ENCODE results near the gene C16orf92. TPM values are rescaled to one million over a fixed set of nuclear protein-coding genes. Genes with fewer than 3 reads are reported as not detected.
"Not testable (repeated sequence)": the region's sequence is repeated elsewhere in the genome, so short reads cannot be mapped to it uniquely, and the experiment has no call there.

The C16orf92 gene
- total RNA-seq, 1 donor from 2014 or later: not detected

DNA sequence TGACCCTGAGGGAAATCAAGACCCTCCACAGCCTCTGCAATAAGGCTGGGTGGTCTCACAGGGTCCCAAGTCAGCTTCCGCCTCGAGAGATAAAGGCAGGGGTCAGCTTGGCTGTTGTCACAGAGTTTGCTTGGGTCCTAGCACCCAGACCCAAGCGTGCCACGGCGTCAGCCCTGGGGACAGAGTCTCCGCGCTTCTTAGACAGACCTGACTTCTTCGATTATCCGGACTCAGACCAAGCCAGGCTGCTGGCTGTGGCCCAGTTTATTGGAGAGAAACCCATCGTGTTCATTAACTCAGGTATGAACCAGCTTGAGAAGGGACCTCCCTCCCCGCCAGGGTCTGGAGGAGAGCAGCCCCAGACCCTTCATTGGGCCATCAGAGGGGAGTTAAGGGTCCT is 588 bp downstream of the C16orf92 start:
- no peak for DNase-seq (ENCODE audit: low spot score in 2 of 2)
- no peak for FAIRE-seq

DNA sequence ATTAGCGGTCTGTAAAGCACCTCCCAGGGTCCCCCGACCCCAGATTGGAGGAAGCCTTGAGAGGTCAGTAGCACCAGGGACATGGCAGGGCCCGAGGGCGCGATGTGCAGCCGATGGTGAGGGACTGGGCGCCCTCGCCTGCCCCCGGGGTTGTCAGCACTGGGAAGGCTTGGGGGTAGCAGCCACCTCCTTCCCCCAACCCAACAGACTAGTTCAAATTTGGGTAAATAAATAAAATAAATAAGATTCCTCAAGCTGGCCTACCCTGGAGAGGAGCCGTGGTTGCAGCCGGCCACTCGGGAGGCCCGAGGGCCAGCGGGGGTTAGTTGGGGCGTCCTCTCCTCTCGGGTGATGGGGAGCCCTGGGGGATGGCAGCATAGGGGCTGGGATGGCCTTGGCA is 1.5 kb downstream of the C16orf92 start:
- no peak for FAIRE-seq
- DNase-seq (ENCODE audit: low spot score in 2 of 2): no peak

DNA sequence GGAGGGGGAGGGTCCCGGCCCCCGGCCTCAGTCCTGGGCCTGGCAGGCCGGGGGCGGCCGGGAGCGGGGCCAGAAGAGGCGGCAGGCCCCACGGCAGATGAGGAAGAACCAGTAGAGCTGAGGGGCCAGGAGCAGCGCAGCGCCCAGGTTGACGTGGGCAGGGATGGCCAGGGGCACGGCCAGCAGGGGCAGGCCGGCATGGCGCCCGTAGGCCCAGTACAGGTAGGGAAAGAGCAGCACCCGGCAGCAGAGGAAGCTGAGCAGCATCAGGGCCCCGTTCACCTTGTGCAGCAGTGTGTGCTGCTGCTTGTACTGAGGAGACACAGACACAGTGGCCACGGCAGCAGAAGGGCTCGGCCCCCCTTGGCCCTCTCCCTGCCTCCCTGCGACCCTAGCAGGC is 2.2 kb downstream of the C16orf92 start:
- DNase-seq (ENCODE audit: low spot score in 2 of 2): no peak
- FAIRE-seq: no peak

DNA sequence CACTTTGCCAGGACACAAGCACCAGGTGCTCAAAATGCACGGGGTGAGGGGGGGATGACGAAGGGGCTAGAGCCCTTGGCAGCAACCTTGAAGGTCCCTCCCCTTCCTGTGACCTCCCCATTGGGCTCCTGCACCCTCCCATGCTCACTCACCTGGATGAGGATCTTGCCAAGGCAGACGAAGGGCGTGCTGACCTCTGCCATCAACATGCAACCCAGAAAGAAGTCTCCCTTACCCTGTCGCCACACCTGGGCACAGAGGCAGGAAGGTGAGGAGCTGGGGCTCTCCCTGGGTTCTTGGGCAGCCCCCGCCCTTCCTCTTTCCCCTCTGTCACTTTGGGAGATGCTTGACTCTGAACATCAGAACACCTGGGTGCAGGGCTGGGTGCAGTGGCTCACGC is 2.6 kb downstream of the C16orf92 start:
- FAIRE-seq: no peak

DNA sequence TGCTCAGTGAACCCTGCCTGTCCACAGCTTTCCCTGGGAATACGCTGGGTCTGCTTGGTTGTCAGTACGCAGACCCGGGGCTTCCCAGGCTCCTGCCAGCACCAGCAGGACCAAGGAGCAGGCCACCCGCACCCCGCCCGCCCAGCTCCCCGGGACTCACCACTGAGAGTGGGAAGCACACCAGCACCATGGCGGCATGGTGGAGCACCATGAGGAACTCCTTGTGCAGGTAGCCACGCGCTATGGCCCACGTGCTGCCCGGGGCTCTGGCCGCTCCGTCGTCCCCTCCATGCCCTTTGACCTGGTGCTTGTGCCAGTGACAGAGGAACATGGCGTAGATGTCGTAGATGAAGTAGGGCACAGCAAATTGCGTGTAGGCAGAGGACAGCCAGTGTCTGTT is 3.5 kb downstream of the C16orf92 start:
- FAIRE-seq (no peak), DNase-seq (ENCODE audit: low spot score in 2 of 2) (no peak)

More for the DNA sequence above, 2.6 kb downstream of the C16orf92 start:
- no peak for DNase-seq (ENCODE audit: low spot score in 2 of 2)

DNA sequence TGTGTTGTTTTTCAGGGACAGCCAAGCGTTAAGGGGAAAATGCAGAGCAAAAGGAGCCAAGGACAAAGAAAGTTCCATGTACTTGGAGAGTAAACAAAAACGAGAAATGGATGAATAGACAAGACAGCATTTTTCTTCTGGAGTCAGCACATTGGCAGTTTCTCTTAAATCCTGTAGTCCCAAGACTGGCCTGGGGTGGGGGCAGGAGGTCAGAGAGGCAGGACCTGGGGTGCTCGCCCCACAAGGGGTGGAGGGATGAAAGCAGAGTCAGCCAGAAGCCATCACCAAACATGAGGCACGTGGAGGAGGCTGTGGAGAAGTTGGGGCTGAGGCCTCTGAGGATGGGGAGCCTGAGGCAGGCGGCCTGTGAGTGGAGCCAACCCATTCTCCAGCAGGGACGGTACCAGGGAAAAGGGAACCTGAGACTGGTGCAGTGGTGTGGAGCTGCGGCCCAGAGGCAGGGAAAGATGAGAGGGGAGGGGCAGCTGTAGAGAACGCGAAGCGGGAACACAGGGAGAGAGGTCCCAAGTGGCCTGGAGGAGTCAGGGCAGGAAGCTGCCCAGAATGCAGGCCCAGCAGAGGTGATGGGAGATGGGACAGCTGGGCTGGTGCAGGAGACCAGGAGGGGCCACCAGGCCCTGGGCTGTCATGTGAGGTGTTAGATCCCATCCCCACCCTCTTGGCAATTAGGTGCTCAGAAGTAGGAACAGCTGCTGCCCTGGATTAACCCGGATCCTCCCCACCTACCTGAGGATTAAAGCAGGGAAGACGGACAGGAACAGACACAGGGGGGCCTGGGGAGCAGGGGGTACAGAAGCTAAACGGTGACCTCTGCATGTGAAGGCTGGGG is 4.8 kb downstream of the C16orf92 start:
- DNase-seq (ENCODE audit: low spot score in 2 of 2) (no peak), FAIRE-seq (no peak)

DNA sequence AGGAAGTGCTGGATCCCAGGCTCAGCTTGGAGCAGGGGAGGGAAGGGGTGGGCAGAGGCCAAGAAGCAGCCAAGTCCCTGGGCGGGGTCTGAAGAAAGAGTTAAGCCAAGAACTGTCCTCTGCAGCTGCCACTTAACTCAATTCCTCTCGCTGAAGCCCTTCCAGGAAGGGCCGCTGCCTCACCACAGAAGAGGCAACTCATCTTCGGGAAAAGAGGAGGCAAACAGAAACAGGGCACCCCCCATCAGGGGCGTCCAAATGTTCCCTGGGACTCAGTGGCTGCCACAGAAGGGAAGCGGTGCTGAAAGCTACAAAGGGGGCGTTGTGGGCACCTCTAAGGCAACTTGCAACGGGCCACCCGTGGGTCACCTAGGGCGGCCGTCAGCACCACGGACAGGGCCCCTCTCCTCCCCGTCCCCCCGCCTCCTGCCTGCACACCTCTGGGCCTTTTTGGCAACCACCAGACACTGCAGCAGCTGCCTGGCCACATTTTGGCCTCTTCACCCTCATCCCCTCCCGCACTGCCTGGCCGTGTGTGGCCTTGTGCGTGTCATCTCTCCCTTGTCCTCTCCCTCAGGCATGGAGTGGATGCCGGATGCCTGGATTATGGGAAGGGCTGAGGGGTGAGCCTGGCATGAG is 5.6 kb downstream of the C16orf92 start:
- no peak for DNase-seq (ENCODE audit: low spot score in 2 of 2)
- FAIRE-seq: no peak

DNA sequence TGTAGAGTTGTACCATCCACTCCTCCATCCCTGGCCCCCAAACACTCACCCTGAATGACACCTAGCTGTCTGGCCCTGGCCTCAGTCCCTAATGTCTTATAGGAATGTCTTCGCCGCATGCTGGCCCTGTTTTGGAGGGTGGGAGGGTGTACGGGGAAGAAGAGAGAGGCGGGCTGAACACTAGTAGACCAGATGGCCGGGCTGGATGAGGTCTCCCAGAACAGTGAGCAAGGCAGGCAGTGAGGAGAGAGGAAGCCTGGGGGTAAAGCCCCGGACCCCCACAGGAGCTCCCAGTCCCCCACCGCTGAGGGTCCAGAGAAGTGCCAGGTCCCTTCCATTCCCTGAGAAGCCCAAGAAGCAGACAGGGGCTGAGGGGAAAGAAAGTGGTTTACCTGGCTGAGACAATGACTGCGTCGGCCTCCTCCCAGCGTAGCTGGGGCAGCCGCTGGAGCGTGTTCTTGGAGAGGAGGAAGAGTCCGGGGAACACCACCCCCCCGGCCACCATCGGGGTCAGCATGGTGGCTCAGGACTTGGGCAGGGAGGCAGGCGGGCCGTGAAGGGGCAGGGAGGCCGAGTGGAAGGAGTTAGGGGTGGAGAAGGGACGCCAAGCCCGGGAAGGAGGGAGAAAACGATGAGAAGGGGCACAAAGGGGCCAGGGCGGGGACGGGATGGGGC is 7.2 kb downstream of the C16orf92 start:
- no peak for FAIRE-seq

DNA sequence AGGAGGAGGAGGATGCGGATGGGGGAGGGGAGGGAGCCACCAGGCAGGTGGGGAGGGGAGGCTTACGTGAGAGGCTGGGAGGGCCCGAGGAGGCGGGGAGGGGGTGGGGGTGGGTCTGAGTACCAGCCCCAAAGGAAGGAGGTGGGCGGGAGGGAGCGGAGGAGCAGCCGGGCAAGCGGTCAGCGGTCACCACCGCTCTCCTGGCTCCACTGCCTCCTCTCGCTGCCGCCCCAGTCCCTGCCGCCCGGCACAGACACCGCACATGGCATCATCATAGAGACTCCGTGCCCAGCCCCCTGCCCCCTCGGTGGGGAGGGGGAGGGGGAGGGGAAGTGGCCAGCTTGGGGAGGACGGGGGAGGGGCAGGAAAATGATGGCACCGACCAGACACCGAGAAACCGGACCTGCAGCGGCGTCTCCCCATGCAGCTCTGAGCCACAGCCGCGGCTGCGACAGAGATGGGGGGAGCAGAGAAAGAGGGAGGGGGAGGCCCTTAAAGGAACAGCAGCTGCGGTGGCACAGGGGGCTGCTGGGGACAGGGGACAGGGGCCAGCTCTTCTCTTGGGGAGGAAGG is 7.9 kb downstream of the C16orf92 start, which contains the start of gene TLCD3B:
Gene TLCD3B, minus strand, starts transcription at position 431 of the 573 bp plus-strand sequence. CDS start 744 bp downstream, outside the sequence.
- FAIRE-seq (no peak), DNase-seq (ENCODE audit: low spot score in 2 of 2) (no peak)

More for the DNA sequence above, 7.2 kb downstream of the C16orf92 start:
- no peak for DNase-seq (ENCODE audit: low spot score in 2 of 2)

DNA sequence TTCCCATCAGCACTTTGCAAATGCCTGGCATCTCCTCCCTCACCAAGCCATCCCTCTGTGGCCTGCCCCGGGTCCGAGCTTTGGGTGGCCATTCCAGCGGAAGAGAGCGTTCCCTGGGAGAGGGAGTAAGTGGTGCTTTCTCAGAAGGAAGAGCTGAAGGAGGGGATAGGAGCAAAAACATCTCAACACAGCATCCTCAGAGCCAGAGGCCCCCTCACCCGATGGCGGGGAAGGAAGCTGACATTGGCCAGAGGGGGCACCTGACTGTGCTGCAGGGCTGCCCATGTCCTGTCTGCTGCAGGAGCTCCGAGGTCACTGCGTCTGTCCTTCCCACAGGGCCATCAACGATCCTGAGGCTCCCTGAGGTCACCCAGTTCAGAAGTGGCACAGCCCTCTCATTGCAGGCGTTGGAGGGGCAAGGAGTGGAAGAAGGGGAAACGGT is 8.5 kb downstream of the C16orf92 start:
- DNase-seq (ENCODE audit: low spot score in 2 of 2): no peak
- FAIRE-seq: no peak

DNA sequence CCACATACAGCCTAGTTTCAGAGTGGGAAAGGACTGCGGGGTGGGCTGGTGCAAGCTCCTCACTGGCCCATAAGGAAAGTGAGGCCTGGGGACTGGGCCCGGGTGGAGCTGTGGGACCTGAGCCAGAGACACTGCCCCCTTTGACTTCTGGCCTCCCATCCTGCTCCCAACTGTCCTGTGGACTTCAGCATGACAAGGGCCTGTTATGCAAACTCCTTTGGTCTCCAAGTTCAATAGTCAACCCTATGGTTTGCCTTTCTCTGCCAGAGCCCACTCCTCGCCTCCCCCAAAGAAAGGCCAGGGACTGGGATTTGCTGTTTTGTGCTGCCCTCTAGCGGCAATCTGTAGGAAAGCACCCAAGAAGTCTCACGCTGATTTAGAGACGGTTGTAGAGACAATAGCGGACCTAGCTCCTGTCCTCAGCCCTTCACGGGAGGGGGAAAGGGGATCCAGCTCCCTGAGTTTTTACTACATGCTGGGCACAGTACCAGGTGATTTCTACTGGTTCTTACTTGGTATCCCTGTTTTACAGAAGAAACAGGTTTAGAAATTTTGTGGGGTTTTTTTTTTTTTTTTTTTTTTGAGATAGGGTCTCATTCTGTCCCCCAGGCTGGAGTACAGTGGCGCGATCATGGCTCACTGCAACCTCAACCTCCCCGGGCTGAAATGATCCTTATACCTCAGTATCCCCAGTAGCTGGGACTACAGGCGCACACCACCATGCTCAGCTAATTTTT is 9.3 kb downstream of the C16orf92 start:
- FAIRE-seq: no peak
- peak; percentile 45 to 60 for DNase-seq (ENCODE audit: low spot score in 2 of 2)

DNA sequence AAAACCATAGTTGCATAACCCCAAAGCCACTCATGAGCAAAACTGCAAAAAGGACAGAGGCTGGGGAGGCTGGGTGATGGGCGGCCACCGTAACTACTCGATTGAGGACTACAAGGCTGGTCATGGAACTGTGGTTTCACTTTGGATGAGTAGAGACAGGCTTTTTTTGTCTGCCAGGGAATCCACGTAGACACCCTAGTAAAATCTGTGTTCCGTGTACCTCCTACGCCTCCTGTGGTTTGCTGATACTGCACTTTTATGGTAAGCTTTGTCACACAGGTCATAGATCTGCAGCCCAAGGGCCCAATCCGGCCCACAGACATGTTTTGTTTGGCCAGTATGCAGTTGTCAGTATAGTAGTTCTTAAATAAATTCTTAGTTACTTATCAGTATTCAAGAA is 10.3 kb downstream of the C16orf92 start:
- FAIRE-seq: no peak

DNA sequence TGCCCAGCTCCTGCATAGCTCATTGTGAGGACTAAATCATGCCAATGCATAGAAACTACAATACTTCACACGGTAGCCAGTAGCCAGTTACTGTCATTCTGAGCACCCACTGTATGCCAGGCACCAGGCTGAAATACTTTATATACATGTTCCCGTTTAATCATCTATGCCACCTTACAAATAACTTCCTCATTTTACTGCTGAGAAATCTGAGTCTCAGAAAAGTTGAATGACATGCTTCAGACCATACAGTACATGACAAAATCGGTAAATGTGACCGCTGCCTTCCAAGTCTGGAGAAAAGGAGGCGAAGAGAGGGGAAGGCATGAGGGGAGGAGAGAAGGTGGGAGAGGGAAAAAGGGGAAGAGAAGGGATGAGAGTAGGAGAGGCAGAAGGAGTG is 17.2 kb downstream of the C16orf92 start:
- FAIRE-seq (no peak), DNase-seq (ENCODE audit: low spot score in 2 of 2) (no peak)

More for the DNA sequence above, 10.3 kb downstream of the C16orf92 start:
- no peak for DNase-seq (ENCODE audit: low spot score in 2 of 2)

DNA sequence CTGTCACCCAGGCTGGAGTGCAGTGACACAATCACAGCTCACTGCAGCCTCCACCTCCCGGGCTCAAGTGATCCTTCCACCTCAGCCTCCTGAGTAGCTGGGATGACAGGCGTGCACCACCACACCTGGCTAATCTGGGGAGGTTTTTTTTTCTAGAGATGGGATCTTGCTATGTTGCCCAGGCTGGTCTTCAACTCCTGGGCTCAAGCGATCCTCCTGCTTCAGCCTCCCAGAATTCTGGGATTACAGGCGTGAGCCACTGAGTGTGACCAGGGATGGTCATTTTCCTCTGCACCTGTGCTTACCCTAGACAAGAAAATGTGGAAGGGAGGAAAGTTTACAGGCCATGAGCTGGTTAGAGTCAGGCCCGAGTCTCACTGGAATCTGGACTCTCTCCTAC is 17.7 kb downstream of the C16orf92 start:
- DNase-seq (ENCODE audit: low spot score in 2 of 2); FAIRE-seq: not testable (repeated sequence)

DNA sequence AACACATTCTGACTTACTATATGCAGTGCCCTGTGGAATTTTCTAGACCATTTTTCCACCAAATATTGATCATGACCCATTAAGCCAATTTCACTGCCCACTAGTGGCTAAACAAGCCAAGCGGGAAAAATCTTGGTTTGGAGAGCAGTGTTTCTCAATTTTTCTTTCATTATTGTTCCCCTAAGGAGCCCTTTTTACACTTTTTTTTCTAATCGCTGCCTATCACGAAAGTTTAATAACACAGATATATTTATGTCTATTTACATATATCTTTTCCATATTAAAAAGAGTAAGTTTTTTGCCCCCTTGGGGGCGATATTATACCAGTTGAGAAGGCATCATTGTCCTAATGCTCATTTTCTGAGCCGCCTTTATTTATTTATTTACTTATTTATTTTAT is 18.8 kb downstream of the C16orf92 start:
- no peak for FAIRE-seq
- no peak for DNase-seq (ENCODE audit: low spot score in 2 of 2)

DNA sequence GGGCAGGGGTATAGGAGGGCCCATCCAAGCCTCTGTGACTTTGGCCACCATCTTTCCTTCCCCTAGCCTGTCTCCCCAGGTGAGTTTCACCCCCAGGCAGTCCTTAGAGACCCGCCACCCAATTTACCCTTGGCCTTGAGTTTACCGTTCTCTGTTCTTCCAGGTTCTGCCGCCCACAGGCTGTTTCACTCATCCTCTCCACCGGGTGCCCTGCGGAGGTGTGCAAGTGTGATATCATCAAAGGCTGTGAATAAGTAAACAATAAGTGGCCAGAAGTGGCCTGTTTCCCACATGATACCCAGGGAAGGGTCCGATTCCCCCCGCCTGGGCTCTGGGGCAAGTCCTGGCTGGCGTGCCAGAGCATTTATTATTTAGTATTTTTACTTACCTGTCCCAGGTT is 23.2 kb downstream of the C16orf92 start:
- FAIRE-seq (no peak), DNase-seq (ENCODE audit: low spot score in 2 of 2) (no peak)

DNA sequence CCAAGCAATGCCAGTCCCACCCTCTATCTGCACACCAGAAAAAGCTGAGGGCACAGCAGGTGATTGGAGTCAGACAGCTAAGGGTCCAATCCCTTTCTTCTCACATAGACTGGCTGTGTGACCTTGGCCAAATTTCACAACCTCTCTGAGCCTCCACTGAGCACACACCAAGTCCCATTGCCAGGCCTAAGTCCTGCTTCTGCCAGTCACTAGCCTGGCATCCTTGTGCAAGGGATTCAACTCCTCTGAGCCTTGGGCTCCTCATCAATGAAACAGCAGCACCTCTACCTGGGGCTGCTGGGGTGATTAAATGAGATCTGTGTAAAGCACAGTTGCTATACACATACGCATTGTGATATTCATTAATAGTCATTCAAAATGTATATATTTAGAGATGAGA is 23.6 kb downstream of the C16orf92 start:
- DNase-seq (ENCODE audit: low spot score in 2 of 2) (no peak), FAIRE-seq (no peak)

DNA sequence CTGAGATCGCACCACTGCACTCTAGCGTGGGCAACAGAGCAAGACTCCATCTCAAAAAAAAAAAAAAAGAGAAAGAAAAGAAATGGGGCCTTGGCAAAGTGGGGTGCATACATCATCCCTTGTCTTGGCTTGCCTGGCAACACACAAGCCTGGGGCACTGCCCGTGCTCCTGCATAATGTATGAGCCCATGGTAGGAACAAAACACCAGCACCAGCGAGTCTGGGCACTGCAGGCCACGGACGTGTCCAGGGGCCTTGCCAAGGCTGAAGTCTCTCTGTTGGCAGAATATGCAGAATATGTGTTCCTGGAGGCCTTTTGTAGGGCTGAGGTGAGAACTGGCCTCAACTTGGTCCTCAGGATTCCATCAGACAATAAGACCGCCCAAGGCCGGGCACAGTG is 26.9 kb downstream of the C16orf92 start:
- FAIRE-seq: no peak
- DNase-seq (ENCODE audit: low spot score in 2 of 2): no peak

DNA sequence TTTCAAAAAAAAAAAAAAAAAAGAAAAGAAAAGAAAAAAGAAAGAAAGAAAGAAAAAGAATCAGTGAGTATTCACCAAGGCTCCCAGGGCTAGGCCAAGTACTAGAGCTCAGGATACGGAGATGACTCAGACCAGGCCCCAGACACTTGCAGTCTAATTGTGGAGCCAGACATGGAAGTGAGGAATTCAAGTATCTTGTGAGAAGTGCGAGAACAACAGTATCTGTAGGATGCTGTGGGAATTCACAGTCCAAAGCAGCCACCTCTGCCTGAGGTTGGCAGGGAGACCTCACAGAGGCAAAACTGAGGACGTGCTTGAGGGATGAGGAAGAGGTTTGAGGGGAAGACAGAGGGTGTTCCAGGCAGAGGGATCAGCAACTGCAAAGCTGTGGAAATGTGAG is 28.5 kb downstream of the C16orf92 start:
- no peak for FAIRE-seq
- DNase-seq (ENCODE audit: low spot score in 2 of 2): no peak
